MCF 10A (cell line): ENCODE results near the gene CAMKMT. TPM values are rescaled to one million over a fixed set of nuclear protein-coding genes. Genes with fewer than 3 reads are reported as not detected.

Experiments
- BruUV-seq: library from RNA; stranded (reverse); fragments of 400-500 nt; replicated peaks from 2 replicates; lab custom pipeline; 2021; lab: Mats Ljungman, UMichigan
- CTCF ChIA-PET: fragments of 300-600 bp; sonication (Branson Sonifier 250); formaldehyde crosslinking; extraction: SDS; loops from one replicate; lab custom pipeline; 2021; ENCODE audit warnings: antibody characterized with exemption, inconsistent platforms; lab: Yijun Ruan, JAX
- POLR2A ChIA-PET: fragments of 300-600, 350-650 bp; sonication (Branson Sonifier 250); formaldehyde crosslinking; extraction: SDS; loops from one replicate; lab custom pipeline; 2020; ENCODE audit warnings: antibody characterized with exemption, inconsistent platforms; lab: Yijun Ruan, JAX
- DNase-seq: peaks from one replicate; pipeline ENCODE4 v3.0.0-alpha.2; 2018; ENCODE audit not compliant: unreplicated experiment
- H3K27ac Mint-ChIP-seq: one replicate; pipeline ENCODE4 v1.8.0; 2022; ENCODE audit warnings: mild to moderate bottlenecking, low read depth, mixed read lengths; ENCODE audit not compliant: unreplicated experiment
- H3K27me3 Mint-ChIP-seq: one replicate; pipeline ENCODE4 v1.8.0; 2022; ENCODE audit warnings: mixed read lengths; ENCODE audit not compliant: insufficient read depth, unreplicated experiment
- H3K36me3 Mint-ChIP-seq: one replicate; pipeline ENCODE4 v1.8.0; 2022; ENCODE audit warnings: mild to moderate bottlenecking, moderate library complexity, mixed read lengths; ENCODE audit not compliant: insufficient read depth, unreplicated experiment
- H3K4me1 Mint-ChIP-seq: one replicate; pipeline ENCODE4 v1.8.0; 2022; ENCODE audit warnings: mixed read lengths; ENCODE audit not compliant: insufficient read depth, unreplicated experiment
- H3K4me3 Mint-ChIP-seq: one replicate; pipeline ENCODE4 v1.8.0; 2022; ENCODE audit warnings: mild to moderate bottlenecking, moderate library complexity, mixed read lengths; ENCODE audit not compliant: unreplicated experiment
- H3K9me3 Mint-ChIP-seq: one replicate; pipeline ENCODE4 v1.8.0; 2022; ENCODE audit warnings: mixed read lengths; ENCODE audit not compliant: unreplicated experiment
- intact Hi-C: fragments of 100-400 bp; cut with micrococcal nuclease; formaldehyde crosslinking; loops from 2 replicates; pipeline ENCODE4 v1.14.1; 2022
- total RNA-seq: library from RNA; stranded (reverse); gene quantifications from 2 replicates; pipeline ENCODE4 v1.2.3, GENCODE V29; 2022
- TF ChIP-seq, protein P1 (sequence below): fragments of 200-600 bp; IDR thresholded peaks from one replicate; pipeline ENCODE4 v1.8.0; 2022; ENCODE audit warnings: antibody characterized with exemption, mild to moderate bottlenecking; ENCODE audit not compliant: unreplicated experiment

Gene CAMKMT
- total RNA-seq, 1 experiment from 2014 or later: 9.9 TPM

DNA sequence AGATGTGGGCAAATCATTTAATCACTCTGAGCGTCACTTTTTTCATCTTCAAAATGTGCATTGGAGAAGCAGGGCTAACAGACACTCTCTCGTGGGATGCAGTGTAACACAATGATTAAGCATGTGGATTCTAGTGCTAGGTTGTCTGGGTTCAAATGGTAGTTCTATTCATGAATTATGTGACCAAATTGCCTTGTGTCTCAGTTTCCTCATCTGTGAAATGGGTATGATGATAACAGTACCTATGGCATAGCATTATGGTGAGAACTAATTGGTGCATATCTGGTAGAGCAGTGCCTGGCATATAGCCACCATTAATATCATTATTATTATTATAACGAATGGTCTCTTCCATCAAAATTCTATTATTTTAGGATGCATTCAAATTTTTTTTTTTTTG lies 437.4 kb downstream of the CAMKMT start:
- TF ChIP-seq, protein P1, sequence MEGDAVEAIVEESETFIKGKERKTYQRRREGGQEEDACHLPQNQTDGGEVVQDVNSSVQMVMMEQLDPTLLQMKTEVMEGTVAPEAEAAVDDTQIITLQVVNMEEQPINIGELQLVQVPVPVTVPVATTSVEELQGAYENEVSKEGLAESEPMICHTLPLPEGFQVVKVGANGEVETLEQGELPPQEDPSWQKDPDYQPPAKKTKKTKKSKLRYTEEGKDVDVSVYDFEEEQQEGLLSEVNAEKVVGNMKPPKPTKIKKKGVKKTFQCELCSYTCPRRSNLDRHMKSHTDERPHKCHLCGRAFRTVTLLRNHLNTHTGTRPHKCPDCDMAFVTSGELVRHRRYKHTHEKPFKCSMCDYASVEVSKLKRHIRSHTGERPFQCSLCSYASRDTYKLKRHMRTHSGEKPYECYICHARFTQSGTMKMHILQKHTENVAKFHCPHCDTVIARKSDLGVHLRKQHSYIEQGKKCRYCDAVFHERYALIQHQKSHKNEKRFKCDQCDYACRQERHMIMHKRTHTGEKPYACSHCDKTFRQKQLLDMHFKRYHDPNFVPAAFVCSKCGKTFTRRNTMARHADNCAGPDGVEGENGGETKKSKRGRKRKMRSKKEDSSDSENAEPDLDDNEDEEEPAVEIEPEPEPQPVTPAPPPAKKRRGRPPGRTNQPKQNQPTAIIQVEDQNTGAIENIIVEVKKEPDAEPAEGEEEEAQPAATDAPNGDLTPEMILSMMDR: no peak
- ChIA-PET POLR2A (no interaction called here), CTCF (no interaction called here)
- H3K36me3 Mint-ChIP-seq: no peaks in the 10 kb centered on the region
- no peaks in the 10 kb centered on the region for H3K4me1 Mint-ChIP-seq
- H3K27ac Mint-ChIP-seq: no peak overlapping the region
- peaks cover 4% of the 10 kb centered on the region for H3K27me3 Mint-ChIP-seq
- intact Hi-C loops: no loop called here
- H3K4me3 Mint-ChIP-seq: no peak overlapping the region
- DNase-seq: no peak
- no peaks in the 10 kb centered on the region for H3K9me3 Mint-ChIP-seq
- no TSS peak for BruUV-seq

DNA sequence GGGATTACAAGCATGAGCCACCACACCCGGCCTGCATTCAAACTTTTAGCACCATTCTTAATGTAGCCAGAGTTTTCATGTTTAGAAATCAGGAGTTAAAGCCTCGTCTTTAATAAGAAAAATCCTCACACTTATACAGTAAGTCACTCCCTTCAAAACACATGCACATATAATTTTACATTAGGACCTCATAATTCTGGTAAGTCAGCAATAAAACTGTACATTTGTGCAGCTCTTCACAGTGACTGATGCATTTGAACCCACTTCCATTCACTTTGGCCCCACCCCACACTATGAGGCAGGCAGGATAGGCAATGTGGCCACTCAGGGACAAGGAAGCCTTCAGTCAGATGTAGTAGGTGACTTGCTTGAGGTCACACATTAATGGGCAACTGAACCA lies 438.0 kb downstream of the CAMKMT start:
- no peaks in the 10 kb centered on the region for H3K4me1 Mint-ChIP-seq
- H3K9me3 Mint-ChIP-seq: no peaks in the 10 kb centered on the region
- no TSS peak for BruUV-seq
- CTCF ChIA-PET: no interaction called here
- TF ChIP-seq, protein P1: no peak
- H3K36me3 Mint-ChIP-seq: no peaks in the 10 kb centered on the region
- H3K27ac Mint-ChIP-seq: no peak overlapping the region
- DNase-seq: no peak
- intact Hi-C loops: no loop called here
- H3K4me3 Mint-ChIP-seq: no peak overlapping the region
- peaks cover 10% of the 10 kb centered on the region for H3K27me3 Mint-ChIP-seq
- POLR2A ChIA-PET: no interaction called here

DNA sequence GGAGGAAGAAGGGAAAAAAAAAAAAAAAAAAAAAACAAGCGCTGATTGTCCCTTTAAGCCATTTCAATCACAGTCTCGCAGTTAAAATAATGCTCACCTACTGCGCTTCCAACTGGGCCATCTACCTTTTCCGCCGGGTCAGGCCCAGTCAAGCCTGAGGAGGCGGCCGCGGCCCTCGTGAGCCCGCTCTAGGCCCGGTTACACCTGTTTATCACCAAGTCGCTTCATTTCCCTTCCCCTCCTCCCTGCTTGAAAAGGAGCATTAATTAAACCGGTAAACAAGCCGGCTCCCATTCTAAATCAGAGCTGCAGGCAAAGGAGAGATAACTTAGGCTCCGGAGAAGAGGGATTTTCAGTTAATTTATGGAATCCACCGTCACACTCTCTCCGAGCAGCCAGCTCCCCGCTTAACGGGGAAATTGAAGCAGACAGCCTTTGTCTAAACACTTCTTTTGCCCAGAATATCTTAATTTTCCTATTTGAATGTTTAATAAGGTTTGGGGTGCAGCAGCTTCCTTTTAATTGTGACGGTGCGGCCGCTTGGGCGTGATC lies 439.6 kb downstream of the CAMKMT start:
- ChIA-PET POLR2A (no interaction called here), CTCF (interaction anchor here (1.0 kb wide), 1 partner anchor 322 kb away, joined by 3 read pairs; no protein-coding TSS in a partner anchor)
- H3K4me3 Mint-ChIP-seq: no peak overlapping the region
- no peak for DNase-seq
- H3K27ac Mint-ChIP-seq: no peak overlapping the region
- H3K36me3 Mint-ChIP-seq: no peaks in the 10 kb centered on the region
- intact Hi-C loops: no loop called here
- H3K27me3 Mint-ChIP-seq: peaks cover 27% of the 10 kb centered on the region
- BruUV-seq: no TSS peak
- TF ChIP-seq, protein P1: no peak
- H3K4me1 Mint-ChIP-seq: no peaks in the 10 kb centered on the region
- no peaks in the 10 kb centered on the region for H3K9me3 Mint-ChIP-seq

DNA sequence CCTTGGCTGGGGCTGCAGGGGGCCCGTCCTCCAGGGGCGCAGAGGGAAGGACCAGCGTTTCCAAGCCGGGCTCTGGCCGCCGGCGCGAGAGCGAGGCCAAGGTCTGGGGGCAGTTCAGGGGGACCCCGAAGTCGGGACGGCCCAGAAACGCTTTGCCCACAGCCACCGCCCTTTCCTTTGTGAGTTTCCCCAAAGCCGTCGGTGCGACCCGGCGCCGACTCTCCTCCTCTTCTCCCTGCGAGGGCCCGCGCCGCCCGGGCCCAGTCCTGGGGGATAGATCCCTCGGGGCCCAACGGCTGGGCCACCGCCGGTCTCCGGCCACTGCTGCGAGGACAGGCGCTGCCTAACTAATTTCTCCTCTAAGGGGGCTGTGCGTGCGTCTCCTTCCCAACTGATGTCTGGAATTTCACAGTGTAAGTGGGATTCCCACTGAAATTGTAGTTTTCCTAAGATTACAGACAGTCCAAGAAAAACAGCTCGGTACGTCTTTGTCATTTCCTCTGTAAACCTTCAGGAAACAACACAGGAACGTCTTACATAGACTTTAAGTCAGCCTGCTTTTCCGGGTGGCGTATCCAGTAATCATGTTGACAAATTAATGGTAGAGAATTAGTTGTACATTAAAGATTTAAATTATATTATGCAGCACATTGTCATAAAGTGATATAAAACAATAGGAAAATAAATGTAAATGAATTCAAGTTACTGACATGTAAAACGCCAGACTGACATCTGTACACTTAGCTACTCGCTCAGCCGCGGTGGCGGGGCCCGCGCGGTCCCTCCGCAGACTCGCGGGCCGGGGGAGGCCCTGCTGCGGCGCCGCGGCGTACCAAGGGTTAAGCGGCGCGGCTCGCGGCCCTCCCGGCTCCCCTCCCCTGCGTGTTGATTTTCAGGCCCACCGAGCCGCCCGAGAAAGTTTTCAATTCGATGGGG lies 440.4 kb downstream of the CAMKMT start:
- no peak overlapping the region for H3K4me3 Mint-ChIP-seq
- ChIA-PET CTCF (interaction anchor here (1.0 kb wide), 1 partner anchor 322 kb away, joined by 3 read pairs; no protein-coding TSS in a partner anchor), POLR2A (no interaction called here)
- no peaks in the 10 kb centered on the region for H3K4me1 Mint-ChIP-seq
- TF ChIP-seq, protein P1: no peak
- BruUV-seq: no TSS peak
- intact Hi-C loops: no loop called here
- no peak overlapping the region for H3K27ac Mint-ChIP-seq
- H3K36me3 Mint-ChIP-seq: no peaks in the 10 kb centered on the region
- no peak for DNase-seq
- peaks cover 34% of the 10 kb centered on the region for H3K27me3 Mint-ChIP-seq
- H3K9me3 Mint-ChIP-seq: no peaks in the 10 kb centered on the region
